NCI-H2196 treated with DMSO at 0.1 percent for 48 hours (cell line): Measurements from ENCODE around the gene KIR3DL3.
"Not testable (repeated sequence)": the region's sequence is repeated elsewhere in the genome, so short reads cannot be mapped to it uniquely, and the experiment has no call there.

ENCODE experiments used
- DNase-seq: peaks from one replicate; lab custom pipeline; 2025; ENCODE audit not compliant: unreplicated experiment; lab: John Stamatoyannopoulos, UW

Gene KIR3DL3

GRCh38 chr19:54724142-54724541, at the start of gene KIR3DL3:
KIR3DL3 (plus strand) TSS chr19:54724442; CDS start chr19:54724497, 55 bp downstream.
- no peak for DNase-seq

GRCh38 chr19:54676210-54676834, 47.9 kb upstream of the KIR3DL3 start:
- DNase-seq = peak; percentile 16

- no peak for DNase-seq
Measured at GRCh38 chr19:54677217-54677616, 47.0 kb upstream of the KIR3DL3 start.

GRCh38 chr19:54681596-54681995, 42.6 kb upstream of the KIR3DL3 start:
- not testable (repeated sequence) for DNase-seq

- DNase-seq = no peak
Measured at GRCh38 chr19:54682306-54682856, 41.9 kb upstream of the KIR3DL3 start.

GRCh38 chr19:54684527-54684926, 39.7 kb upstream of the KIR3DL3 start:
- peak; percentile 3 for DNase-seq

GRCh38 chr19:54691582-54692297, 32.5 kb upstream of the KIR3DL3 start:
- no peak for DNase-seq

- DNase-seq = no peak
Measured at GRCh38 chr19:54692298-54692615, 32.0 kb upstream of the KIR3DL3 start.

GRCh38 chr19:54694648-54695047, 29.6 kb upstream of the KIR3DL3 start:
- DNase-seq = no peak

GRCh38 chr19:54696117-54696548, 28.1 kb upstream of the KIR3DL3 start:
- DNase-seq = no peak

- DNase-seq = no peak
Measured at GRCh38 chr19:54696766-54697165, 27.5 kb upstream of the KIR3DL3 start.

GRCh38 chr19:54697716-54698115, 26.5 kb upstream of the KIR3DL3 start:
- not testable (repeated sequence) for DNase-seq

- DNase-seq = no peak
Measured at GRCh38 chr19:54704928-54705327, 19.3 kb upstream of the KIR3DL3 start.

- DNase-seq = no peak
Measured at GRCh38 chr19:54707962-54708361, 16.3 kb upstream of the KIR3DL3 start.

GRCh38 chr19:54708781-54709180, 15.5 kb upstream of the KIR3DL3 start:
- peak; percentile 78 for DNase-seq

GRCh38 chr19:54709212-54709948, 14.9 kb upstream of the KIR3DL3 start:
- DNase-seq = no peak

GRCh38 chr19:54709956-54710355, 14.3 kb upstream of the KIR3DL3 start:
- not testable (repeated sequence) for DNase-seq

- no peak for DNase-seq
Measured at GRCh38 chr19:54724644-54725043, 402 bp downstream of the KIR3DL3 start.

GRCh38 chr19:54725321-54725720, 1.1 kb downstream of the KIR3DL3 start:
- no peak for DNase-seq

- DNase-seq = no peak
Measured at GRCh38 chr19:54727562-54727961, 3.3 kb downstream of the KIR3DL3 start.

- DNase-seq = no peak
Measured at GRCh38 chr19:54728167-54728566, 3.9 kb downstream of the KIR3DL3 start.
